GM19397 (cell line): Measurements from ENCODE around the gene EWSR1.

Experiments
- ATAC-seq: cut with Tn5 transposase; IDR thresholded peaks from one replicate; pipeline ENCODE4 v1.9.1; 2021; ENCODE audit warnings: mild to moderate bottlenecking, moderate library complexity; ENCODE audit not compliant: unreplicated experiment

The EWSR1 gene

DNA sequence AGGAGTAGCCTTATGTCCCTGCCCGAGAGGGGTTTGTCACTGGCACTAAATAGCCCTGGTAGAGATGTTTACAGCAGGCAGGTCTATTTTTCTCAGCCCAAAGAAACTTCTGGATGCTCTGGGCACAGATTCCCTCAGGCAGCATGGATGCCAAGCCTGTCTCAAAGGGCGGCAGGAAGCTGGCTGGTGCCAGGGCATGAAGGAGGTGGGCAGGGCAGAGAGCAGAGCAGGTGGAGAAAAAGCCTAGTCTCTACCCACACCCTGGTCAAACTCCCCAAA is 34.3 kb downstream of the EWSR1 start:
- no peak for ATAC-seq

- ATAC-seq: no peak
Measured at GRCh38 chr22:29302681-29303465, 34.8 kb downstream of the EWSR1 start.

DNA sequence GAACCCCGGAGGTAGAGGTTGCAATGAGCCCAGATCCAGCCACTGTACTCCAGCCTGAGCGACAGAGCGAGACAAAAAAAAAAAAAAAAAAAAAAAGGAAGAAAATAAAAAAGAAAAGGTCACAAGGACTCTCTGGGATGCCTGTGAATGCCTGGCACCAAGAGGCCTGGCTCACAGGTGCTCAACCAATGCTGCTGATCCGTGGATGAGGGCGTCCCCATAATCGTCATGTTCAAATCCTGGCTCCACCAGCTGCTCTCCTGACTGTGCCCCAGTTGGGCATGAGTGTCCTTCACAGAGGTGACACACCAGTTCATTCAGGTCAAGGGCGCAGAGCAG is 37.7 kb downstream of the EWSR1 start:
- no peak for ATAC-seq

DNA sequence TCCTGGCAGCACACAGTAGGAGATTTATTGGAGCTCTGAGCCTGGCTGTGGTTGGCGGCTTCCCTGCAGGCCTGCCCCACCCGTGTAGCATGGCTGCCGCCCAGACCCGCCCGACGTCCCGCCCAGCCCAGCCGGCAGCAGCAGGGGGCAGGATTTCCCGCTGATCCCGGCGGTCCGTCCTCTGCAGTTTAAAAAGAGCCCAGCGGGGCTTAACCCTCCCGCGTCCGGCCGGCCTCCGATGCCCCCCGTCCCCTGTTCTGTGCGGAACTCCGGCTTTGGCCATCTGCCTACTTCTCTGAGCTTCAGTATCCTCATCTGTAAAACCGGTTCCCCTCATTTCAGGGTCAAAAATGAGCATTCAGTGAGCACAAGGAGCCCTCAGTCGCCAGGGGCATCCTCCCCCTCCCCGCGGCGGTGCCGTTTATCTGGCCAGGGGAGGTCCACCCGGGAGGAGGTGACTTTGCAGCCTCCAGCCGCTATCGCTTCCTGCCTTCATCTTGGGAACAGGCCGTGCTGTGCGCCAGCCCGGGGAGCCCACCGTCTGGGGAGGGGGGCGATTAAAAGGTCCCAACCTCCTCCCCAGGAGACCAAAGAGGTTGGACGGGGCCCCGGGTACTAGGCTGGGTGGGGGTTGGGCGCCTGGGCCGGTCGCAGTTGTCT is 38.2 kb downstream of the EWSR1 start, which contains the start of gene GAS2L1:
GAS2L1 (plus strand) TSS at position 476 of the 660 bp plus-strand sequence. CDS start 1,456 bp downstream, outside the sequence.
- ATAC-seq: no peak

DNA sequence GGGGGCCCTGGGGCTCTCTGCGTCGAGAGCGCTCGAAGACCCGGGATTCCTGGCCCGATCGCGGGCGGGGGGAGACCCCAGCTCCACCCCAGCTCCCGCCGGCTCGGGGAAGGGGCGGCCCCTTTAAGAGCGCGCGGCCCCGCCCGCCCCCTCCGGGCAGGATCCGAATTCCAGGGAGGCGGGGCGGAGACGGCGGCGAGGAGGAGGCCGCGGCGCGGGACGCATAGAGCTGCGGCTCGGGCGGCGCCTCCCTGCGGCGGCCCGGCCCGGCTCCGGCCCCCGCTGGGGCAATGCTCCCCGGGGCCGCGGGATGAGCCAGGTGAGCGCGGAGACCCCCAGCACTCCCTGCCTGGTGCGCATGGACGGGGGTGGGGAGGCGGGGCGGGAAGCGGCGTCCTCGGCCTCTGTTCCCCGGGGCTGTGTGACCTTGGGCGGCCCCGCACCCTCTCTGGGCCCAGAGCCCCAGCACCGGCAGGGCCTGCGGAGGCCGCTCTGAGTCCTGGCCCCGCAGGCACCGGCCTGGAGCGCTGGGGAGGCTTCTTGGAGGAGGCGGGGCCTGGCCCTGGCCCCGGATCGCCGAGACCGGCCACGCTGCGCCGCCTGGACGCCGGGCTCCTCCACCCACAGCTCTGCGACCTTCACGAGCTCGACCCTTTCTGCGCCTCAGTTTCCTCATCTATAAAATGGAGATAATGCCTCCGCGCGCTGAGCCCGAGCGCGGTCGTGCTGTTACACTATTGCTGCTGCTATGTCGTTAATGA is 38.9 kb downstream of the EWSR1 start:
- no peak for ATAC-seq

GRCh38 chr22:29307596-29308147 is 39.6 kb downstream of the EWSR1 start:
- no peak for ATAC-seq

- no peak for ATAC-seq
Measured at GRCh38 chr22:29308148-29308790, 40.2 kb downstream of the EWSR1 start.

- no peak for ATAC-seq
Measured at GRCh38 chr22:29308791-29309262, 40.8 kb downstream of the EWSR1 start.

DNA sequence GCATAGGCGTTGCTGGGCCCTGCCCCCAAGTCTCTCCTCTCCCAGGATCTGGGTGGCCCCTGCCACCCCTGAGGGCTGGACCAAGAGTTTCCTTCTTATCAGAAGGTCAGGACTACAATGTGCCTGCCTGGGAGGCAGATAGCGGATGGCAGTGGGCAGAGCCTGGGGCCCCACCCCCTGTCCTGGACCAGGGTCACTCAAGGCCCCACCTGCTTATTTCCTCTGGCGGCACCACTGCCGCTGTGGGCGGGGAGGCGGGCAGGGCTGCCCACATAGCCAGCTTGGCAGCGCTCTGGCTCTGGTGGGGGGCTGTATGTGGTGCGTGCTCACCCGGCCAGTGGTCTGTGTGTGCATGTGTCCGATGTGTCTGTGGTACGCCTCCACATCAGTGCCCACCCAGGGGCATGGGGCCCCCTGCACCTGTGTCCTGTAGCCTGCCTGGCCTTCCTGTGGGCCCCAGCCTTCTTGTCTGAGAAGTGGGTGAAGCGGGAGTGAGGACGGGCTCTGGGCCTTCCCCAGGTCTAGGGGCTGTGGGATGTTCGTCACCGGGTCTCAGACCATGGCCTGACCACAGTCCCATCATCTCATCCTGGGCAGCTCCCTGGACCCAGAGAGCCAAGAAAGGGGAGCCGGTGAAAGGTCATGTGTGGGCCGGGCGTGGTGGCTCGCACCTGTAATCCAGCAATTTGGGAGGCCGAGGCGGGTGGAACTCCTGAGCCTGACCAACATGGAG is 41.4 kb downstream of the EWSR1 start:
- no peak for ATAC-seq

DNA sequence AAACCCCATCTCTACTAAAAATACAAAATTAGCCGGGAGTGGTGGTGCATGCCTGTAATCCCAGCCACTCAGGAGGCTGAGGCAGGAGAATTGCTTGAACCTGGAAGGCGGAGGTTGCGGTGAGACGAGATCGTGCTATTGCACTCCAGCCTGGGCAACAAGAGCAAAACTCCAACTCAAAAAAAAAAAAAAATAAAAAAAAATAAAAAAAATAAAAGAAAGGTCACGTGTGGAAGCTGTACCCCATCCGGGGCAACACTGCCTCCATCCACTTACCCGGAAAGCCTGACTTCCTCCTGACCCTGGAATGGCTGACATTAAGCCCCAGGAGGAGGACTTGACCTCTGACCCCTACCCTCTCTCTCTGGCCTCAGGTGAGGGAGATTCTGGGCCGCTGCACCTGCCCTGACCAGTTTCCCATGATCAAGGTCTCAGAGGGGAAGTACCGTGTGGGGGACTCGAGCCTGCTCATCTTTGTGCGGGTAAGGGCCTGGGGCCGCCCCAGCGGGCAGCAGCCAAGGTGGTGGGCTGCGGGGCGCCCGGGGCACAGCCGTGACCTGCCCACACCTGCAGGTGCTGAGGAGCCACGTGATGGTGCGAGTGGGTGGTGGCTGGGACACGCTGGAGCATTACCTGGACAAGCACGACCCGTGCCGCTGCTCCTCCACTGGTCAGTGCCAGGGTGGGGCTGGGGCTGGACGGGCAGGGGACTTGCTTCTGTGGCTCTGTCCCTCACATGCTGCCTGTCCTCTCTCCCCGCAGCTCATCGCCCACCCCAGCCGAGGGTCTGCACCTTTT is 42.2 kb downstream of the EWSR1 start:
- ATAC-seq: no peak

DNA sequence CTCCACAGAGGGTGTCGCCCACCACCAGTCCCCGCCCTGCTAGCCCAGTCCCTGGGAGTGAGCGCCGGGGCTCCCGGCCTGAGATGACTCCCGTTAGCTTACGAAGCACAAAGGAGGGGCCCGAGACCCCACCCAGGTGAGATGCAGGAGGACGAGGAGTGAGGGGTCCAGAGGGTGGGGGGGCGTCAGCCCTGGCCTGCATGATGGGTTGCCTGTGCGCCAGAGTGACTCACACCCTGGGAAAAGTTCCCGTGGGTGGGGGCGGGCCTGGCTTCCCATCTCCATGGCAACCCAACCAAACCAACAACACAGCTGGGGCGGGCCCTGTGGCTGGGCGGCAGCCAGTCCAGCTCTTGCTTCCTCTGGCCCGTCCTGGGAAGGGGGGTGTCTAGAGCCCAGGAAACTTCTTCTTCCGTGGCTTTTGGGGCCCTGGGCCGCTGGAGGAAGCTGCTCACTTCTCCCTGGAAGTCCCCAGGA is 42.8 kb downstream of the EWSR1 start:
- ATAC-seq: no peak

DNA sequence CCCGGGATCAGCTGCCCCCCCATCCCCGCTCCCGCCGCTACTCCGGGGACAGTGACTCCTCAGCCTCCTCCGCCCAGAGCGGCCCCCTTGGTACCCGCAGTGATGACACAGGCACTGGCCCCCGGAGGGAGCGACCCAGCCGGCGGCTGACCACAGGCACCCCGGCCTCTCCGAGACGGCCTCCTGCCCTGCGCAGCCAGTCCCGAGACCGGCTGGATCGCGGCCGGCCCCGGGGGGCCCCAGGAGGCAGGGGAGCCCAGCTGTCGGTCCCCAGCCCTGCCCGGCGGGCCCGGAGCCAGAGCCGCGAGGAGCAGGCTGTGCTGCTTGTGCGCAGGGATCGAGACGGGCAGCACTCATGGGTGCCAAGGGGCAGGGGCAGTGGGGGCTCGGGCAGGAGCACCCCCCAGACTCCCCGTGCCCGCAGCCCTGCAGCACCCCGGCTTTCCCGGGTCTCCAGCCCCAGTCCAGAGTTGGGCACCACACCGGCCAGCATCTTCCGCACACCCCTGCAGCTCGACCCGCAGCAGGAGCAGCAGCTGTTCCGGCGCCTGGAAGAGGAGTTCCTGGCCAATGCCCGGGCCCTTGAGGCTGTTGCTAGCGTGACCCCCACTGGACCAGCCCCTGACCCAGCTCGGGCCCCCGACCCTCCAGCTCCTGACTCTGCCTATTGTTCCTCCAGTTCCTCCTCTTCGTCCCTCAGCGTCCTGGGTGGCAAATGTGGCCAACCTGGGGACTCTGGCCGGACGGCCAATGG is 43.6 kb downstream of the EWSR1 start:
- ATAC-seq: no peak

DNA sequence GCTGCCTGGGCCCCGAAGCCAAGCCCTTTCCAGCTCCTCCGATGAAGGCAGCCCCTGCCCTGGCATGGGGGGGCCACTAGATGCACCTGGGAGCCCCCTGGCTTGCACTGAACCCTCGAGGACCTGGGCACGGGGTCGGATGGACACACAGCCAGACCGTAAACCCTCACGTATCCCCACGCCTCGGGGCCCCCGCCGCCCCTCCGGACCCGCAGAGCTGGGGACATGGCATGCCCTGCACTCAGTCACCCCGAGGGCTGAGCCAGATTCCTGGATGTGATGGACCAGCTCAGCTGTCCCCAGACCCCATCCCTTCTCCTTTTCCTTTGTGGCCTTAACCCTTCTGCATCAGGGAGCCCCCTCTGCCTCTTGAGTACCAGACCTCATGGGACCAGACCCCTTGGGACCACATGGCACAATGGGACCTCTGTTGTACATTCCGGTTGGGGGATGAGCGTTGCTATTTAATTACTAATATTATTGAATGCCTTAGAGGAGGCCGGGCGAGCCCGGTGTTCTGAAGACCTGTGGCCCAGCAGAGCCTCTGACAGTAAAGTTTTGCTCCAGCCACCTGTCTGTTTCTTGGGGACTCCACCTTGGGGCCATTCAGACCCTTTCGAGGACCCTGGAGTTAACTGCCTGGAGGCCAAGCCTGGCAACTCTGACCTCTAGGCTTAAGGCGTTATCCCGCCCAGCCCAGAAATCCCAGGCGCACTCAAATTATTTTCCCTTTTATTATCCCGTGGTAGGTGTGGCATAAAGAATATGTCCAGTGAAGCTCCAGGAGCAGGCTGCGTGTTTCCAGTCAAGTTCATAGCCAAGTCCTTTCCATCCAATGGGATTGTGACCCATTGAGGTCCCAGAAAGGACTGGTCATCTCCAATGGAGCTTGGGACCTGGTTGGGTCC is 44.4 kb downstream of the EWSR1 start:
- no peak for ATAC-seq

- no peak for ATAC-seq
Measured at GRCh38 chr22:29313126-29313575, 45.1 kb downstream of the EWSR1 start.

DNA sequence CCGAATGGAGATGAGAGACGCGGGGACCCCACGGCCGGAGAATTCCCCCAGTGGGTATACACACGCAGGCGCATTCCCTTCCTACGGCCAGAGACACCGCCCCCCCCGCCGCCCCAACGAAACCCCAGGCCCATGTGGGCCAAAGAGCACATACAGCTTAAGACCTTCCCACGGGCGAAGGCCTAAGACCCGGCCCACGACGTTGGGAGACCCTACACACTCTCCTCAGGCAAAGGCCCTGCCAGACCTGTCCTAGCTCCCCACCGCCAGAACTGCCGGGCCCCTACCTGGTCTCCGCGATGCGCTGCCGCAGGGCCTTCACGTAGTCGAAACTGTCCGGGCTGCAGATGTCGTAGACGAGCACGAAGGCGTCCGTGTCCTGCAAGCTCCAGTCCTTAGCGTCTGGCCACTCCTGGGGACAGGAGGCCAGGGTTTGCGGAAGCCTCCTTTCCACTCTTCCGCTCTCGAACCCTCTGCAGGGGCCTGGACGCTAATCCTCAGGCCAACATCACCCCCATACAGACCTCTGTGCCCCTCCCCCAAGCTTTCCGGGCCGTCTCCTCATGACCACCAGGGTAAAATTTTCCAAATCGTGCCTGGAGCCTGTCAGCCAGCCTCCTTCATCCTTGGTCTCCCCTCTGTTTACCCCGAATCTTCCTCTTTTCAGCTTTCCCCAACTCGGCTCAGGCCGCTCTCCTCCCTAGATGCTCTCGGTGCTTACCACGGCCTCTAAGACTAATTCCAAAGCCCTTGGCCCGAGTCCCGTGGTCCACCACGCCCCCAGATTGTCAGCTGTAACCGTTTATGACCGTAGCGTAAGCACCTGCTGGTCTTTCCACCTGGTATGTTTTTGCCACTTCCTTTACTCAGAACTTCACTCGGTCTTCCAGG is 45.8 kb downstream of the EWSR1 start:
- ATAC-seq: no peak

GRCh38 chr22:29314537-29315285 is 46.6 kb downstream of the EWSR1 start:
- no peak for ATAC-seq
